Dermis blood vessel endothelial cell (primary cell): Measurements from ENCODE around the gene ATAD3B. TPM values are rescaled to one million over a fixed set of nuclear protein-coding genes. Genes with fewer than 3 reads are reported as not detected.
A peak's percentile ranks its signal among the peaks of the same experiment; 100 is the strongest.

Experiments
- DNase-seq: peaks from one replicate; pipeline ENCODE4 v3.0.0; 2010
- total RNA-seq: library from RNA; depleted of rRNA; stranded (reverse); fragments of >200 nt; gene quantifications from 2 replicates; pipeline ENCODE4 v1.2.3, GENCODE V29; 2014

ATAD3B gene
- total RNA-seq, 1 donor from 2014 or later, result 15.0 TPM

- no peak for DNase-seq
Measured at GRCh38 chr1:1536019-1536937, 64.7 kb downstream of the ATAD3B start.

DNA sequence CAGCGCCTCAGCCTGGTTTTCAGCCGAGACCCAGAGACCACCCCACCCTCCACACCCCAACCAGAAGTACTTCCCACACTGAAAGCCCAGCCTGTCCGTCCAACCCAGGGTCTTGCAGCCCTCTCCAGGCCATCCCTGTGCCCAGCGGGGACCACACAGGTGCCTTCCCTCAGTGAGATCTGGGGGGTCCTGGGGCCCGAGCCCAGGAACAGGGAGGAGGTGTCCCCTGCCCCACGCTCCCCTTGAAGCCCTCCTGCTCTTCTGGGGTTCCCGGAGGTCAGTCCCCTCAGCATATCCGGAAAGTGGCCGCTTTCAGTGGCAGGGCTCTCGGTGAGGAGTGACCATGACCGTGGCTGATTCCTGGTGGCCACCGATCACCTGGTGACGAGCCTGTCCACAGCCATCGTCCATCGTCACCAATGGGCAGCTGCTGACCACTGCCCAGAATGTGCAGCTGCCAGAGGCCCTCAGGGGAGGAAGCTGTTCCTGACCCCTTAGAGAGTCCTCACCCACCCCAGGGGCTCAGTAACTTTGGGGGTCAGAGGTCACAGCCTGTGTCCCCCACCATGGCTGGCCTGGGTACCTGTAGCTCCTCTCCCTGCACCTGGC, 65.5 kb downstream of the ATAD3B start:
- no peak for DNase-seq

GRCh38 chr1:1537626-1538250, 66.2 kb downstream of the ATAD3B start:
- DNase-seq, result no peak

GRCh38 chr1:1538334-1538733, 66.8 kb downstream of the ATAD3B start:
- DNase-seq, result no peak

- no peak for DNase-seq
Measured at GRCh38 chr1:1538989-1539309, 67.4 kb downstream of the ATAD3B start.

GRCh38 chr1:1539310-1540089, 67.9 kb downstream of the ATAD3B start:
- peak; percentile 69 for DNase-seq

DNA sequence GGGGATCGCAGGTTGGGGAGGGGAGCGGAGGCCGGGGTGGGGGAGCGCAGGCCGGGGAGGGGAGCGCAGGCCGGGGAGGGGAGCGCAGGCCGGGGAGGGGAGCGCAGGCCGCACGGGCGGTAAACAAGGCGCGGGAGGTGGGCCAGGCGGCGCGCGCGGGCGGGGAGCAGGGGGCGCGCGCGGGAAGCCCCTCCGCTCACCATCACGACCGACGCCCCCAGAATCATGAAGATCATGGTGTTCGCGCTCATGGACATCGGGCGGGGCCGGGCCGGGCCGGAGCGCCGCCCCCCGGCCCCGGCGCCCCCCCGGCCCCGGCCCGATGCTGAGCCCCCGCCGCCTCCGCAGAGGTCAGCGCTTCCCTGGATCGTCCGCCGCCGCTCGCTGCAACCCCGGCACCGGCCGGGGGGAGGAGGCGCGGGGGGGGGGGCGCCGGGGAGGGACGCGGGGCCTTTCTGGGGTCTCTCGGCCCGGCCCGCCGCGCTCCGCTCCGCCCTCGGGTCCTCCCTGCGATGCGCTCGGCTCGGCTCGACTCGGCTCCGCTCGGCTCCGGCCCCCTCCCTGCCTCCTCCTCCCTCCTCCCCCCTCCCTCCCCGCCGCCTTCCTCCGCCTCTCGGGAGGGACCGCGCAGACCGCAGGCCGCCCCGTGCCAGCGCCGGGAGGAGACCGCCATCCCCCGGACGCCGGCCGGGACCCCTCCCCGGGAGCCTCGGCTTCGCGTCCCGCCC, 68.7 kb downstream of the ATAD3B start, which contains the start of gene TMEM240:
Gene TMEM240, minus strand, starts transcription at position 535 of the 728 bp plus-strand sequence. Its CDS starts 278 bp downstream, at position 257.
- peak; percentile 83 for DNase-seq

DNA sequence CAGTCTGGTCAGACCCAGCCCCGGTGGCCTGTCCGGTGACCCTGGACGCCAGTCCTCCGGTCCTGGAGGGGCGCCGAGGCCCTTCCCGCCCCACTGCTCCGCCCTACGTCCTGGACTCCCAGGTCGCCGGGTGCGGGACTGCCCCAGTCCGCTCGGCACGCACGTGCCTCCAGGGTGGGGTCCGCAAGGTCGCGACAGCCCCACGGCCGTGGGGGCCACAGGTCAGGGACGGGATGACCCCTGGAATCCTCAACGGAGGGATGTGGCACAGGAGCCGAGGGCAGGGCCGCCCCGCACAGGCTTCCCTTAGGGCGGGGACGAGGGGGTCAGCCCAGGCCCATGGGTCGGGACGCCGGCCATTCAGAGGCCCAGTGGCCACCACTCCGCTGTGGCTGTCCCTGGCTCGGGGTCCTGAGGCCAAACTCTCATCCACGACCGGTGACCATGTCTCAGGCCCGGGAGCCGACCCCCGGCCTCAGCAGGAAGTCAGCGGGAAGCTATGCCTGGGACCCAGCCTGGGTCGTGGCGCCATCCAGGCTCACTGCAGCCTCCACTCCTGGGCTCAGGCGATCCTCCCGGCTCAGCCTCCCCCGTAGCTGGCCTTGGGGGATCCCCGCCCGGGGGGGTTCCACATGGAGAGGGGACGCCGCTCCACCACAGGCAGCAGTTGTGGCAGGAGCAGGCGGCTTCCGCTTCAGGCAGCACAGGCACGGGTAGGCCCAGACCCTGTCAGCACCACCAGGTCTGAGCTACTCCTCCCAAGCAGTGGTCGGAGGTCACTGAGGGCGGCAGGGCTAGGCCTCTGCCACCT, 69.5 kb downstream of the ATAD3B start:
- DNase-seq, result no peak

GRCh38 chr1:1541956-1542765, 70.6 kb downstream of the ATAD3B start:
- no peak for DNase-seq

DNA sequence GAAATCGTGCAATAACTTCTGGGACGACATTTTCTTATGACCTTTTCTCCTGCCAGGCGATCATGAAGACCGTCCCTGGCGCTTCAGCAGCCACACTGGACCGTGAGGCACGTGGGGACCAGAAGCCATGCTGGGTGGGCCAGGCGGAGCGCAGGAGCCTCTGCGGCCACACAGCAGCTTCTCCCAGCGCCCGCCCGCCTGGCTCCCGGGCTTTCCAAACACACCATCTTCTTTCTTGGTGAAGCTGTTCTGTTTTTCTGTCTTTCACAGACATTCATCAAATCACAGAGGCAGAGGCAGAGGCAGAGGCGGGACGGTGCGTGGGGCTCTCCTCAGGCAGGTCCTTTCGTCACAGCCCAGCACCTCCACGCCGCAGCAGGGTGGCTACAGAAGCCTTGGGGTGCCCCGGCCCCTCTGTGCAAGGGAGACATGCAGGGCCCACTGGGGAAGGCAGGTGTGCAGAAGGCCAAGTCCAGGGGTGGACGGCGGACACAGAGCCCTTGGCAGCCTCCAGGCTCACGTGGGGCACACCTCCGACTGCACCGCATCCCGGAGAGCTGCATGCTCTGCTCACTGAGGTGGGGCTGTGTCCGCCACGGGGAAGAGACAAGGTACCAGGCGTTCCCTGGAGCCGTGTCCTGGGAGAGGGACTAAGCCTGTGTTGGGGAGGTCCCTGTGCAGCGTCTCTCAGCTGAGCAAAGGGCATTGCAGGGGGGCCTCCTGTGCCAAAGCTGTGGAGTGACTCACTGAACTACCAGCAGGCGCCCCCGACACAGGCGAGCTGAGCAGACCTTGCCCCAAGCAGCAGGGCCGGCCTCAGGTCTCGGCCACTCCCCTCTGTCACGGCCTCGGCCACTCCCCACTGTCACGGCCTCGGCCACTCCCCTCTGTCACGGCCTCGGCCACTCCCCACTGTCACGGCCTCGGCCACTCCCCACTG, 71.5 kb downstream of the ATAD3B start:
- DNase-seq, result no peak

GRCh38 chr1:1543706-1544099, 72.1 kb downstream of the ATAD3B start:
- DNase-seq, result no peak

DNA sequence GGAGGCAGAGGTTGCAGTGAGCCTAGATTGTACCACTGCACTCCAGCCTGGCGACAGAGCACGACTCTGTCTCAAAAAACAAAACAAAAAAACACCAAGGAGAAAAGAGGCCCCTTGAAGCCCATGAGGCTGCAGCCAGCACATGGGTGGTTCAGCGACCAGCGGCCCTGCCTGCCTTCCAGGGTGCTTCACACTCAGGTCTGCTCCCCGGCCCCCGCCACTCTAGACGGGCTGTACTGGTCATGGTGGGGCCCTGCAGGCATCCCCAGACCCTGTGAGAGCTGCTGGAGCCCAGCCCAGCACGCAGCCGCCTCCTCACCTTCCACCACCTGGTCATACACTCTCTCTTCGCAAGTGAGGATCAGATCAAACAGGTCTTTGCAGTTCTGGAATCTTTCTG, 73.0 kb downstream of the ATAD3B start:
- no peak for DNase-seq

Other genes starting within 250 kb of the ATAD3B start
- gene SDF4, start 239.8 kb upstream of the ATAD3B start, total RNA-seq, result 122 and 160 TPM in 2 replicates
- gene B3GALT6, start 239.5 kb upstream of the ATAD3B start, total RNA-seq, result 36.1 and 46.6 TPM in 2 replicates
- 0.17 and 0.56 TPM in 2 replicates for gene C1QTNF12, start 225.0 kb upstream of the ATAD3B start, total RNA-seq
- 57.3 and 62.1 TPM in 2 replicates for gene UBE2J2, start 197.9 kb upstream of the ATAD3B start, total RNA-seq
- 0.14 and 1.0 TPM in 2 replicates for gene SCNN1D, start 191.3 kb upstream of the ATAD3B start, total RNA-seq
- 16.8 and 30.6 TPM in 2 replicates for gene ACAP3, start 163.8 kb upstream of the ATAD3B start, total RNA-seq
- 11.1 and 13.7 TPM in 2 replicates for gene PUSL1, start 163.2 kb upstream of the ATAD3B start, total RNA-seq
- 52.8 and 77.5 TPM in 2 replicates for gene INTS11, start 147.1 kb upstream of the ATAD3B start, total RNA-seq
- gene CPTP, start 147.0 kb upstream of the ATAD3B start, total RNA-seq, result 21.6 and 33.3 TPM in 2 replicates
- gene TAS1R3, start 140.5 kb upstream of the ATAD3B start, total RNA-seq, result 0.28 and 0.85 TPM in 2 replicates
- 43.5 and 54.6 TPM in 2 replicates for gene DVL1, start 122.3 kb upstream of the ATAD3B start, total RNA-seq
- gene MXRA8, start 113.2 kb upstream of the ATAD3B start, total RNA-seq, result 0.56 and 1.7 TPM in 2 replicates
- 80.2 and 106 TPM in 2 replicates for gene AURKAIP1, start 96.6 kb upstream of the ATAD3B start, total RNA-seq
- 71.1 and 183 TPM in 2 replicates for gene CCNL2, start 72.4 kb upstream of the ATAD3B start, total RNA-seq
- gene MRPL20, start 64.5 kb upstream of the ATAD3B start, total RNA-seq, result 98.2 and 102 TPM in 2 replicates
- gene ANKRD65, start 50.5 kb upstream of the ATAD3B start, total RNA-seq, result 0.28 and 0.51 TPM in 2 replicates
- 12.7 and 45.3 TPM in 2 replicates for gene VWA1, start 36.1 kb upstream of the ATAD3B start, total RNA-seq
- 0.17 and 1.5 TPM in 2 replicates for gene ATAD3C, start 22.1 kb upstream of the ATAD3B start, total RNA-seq
- gene ATAD3A, start 40.4 kb downstream of the ATAD3B start, total RNA-seq, result 29.3 and 59.4 TPM in 2 replicates
- gene TMEM240, start 68.9 kb downstream of the ATAD3B start, total RNA-seq, result 1.7 and 2.6 TPM in 2 replicates
- 87.1 and 128 TPM in 2 replicates for gene SSU72, start 103.1 kb downstream of the ATAD3B start, total RNA-seq
- gene FNDC10, start 128.4 kb downstream of the ATAD3B start, total RNA-seq, result 0.68 and 1.4 TPM in 2 replicates
- gene MIB2, start 143.7 kb downstream of the ATAD3B start, total RNA-seq, result 49.2 and 71.0 TPM in 2 replicates
- gene MMP23B, start 160.4 kb downstream of the ATAD3B start, total RNA-seq, result 0.42 TPM in 1 of 2 replicates, not detected in the other
- gene CDK11B, start 187.2 kb downstream of the ATAD3B start, total RNA-seq, result 12.3 and 13.2 TPM in 2 replicates
- 25.2 and 32.8 TPM in 2 replicates for gene SLC35E2B, start 221.0 kb downstream of the ATAD3B start, total RNA-seq